ENCODE measurements around the gene SYNGR3. TPM values are rescaled to one million over a fixed set of nuclear protein-coding genes. Genes with fewer than 3 reads are reported as not detected.

The SYNGR3 gene
- total RNA-seq, 1 donor from 2014 or later = 3.3 TPM

DNA sequence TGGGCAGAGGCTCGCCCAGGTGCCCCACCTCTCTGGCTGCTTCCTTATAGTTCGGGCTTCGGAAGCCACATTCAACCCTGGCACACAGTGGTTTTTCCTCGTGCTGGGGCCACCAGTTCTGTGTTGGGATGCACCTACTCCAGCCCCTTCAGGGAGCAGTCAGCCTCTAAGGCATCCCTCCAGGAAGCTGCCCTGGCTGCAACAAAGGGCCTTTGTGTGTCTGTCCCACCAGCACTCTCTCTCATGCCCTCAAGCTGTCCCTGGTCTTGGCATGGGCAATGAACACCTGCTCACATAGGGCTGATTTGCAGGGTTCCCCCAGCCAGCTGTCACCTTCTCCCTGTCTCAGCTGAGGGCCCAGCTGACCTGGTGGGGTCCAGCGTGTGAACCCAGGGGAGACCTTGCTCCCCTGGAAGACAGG lies 7.7 kb upstream of the SYNGR3 start:
- Mint-ChIP-seq H3K4me3 (ENCODE audit: low read depth) (no peak overlapping the region), H3K4me1 (ENCODE audit: low read depth) (peaks cover 11% of the 10 kb centered on the region), H3K36me3 (ENCODE audit: insufficient read depth) (peaks cover 4% of the 10 kb centered on the region), H3K27me3 (peaks cover 40% of the 10 kb centered on the region), H3K27ac (no peak overlapping the region), H3K9me3 (ENCODE audit: low read depth) (no peaks in the 10 kb centered on the region)
- TF ChIP-seq, protein P1, sequence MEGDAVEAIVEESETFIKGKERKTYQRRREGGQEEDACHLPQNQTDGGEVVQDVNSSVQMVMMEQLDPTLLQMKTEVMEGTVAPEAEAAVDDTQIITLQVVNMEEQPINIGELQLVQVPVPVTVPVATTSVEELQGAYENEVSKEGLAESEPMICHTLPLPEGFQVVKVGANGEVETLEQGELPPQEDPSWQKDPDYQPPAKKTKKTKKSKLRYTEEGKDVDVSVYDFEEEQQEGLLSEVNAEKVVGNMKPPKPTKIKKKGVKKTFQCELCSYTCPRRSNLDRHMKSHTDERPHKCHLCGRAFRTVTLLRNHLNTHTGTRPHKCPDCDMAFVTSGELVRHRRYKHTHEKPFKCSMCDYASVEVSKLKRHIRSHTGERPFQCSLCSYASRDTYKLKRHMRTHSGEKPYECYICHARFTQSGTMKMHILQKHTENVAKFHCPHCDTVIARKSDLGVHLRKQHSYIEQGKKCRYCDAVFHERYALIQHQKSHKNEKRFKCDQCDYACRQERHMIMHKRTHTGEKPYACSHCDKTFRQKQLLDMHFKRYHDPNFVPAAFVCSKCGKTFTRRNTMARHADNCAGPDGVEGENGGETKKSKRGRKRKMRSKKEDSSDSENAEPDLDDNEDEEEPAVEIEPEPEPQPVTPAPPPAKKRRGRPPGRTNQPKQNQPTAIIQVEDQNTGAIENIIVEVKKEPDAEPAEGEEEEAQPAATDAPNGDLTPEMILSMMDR (IDR thresholded peaks at IDR 0.05; ENCODE audit: unreplicated experiment) = no peak
- DNase-seq (ENCODE audit: low spot score, unreplicated experiment) = no peak

DNA sequence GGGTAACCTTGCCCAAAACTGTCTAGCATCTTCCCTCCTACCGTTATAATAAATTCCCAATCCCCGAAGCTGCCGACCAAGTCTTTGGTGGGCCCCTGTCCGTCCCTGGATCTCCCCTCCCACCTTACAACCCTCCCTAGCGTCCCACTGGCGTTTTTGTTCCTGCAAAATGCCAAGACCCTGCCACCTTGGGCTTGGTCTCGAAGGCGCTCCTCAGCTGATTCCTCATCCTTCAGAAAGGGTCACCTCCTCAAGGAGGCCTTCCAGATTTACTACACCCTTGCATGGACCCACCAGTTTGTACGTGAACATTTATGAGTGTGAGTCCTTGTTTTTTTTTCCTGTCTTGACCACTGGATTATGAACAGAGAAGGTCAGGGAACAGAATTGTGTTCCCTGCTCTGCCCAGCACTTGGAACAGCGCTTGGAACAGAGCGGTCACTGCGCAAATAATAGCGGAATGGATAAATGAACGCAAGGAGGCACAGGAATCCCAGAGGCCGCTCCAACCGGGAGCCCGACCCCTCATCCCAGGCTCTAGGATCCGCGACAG lies 6.7 kb upstream of the SYNGR3 start:
- TF ChIP-seq, protein P1 (IDR thresholded peaks at IDR 0.05; ENCODE audit: unreplicated experiment) = no peak
- H3K9me3 Mint-ChIP-seq (ENCODE audit: low read depth) = no peaks in the 10 kb centered on the region
- peak overlapping the region; percentile 73 for H3K27ac Mint-ChIP-seq
- peaks cover 2% of the 10 kb centered on the region for H3K36me3 Mint-ChIP-seq (ENCODE audit: insufficient read depth)
- H3K4me1 Mint-ChIP-seq (ENCODE audit: low read depth) = peaks cover 11% of the 10 kb centered on the region
- peak overlapping the region; percentile 83 for H3K4me3 Mint-ChIP-seq (ENCODE audit: low read depth)
- no peak for DNase-seq (ENCODE audit: low spot score, unreplicated experiment)
- peaks cover 42% of the 10 kb centered on the region for H3K27me3 Mint-ChIP-seq

DNA sequence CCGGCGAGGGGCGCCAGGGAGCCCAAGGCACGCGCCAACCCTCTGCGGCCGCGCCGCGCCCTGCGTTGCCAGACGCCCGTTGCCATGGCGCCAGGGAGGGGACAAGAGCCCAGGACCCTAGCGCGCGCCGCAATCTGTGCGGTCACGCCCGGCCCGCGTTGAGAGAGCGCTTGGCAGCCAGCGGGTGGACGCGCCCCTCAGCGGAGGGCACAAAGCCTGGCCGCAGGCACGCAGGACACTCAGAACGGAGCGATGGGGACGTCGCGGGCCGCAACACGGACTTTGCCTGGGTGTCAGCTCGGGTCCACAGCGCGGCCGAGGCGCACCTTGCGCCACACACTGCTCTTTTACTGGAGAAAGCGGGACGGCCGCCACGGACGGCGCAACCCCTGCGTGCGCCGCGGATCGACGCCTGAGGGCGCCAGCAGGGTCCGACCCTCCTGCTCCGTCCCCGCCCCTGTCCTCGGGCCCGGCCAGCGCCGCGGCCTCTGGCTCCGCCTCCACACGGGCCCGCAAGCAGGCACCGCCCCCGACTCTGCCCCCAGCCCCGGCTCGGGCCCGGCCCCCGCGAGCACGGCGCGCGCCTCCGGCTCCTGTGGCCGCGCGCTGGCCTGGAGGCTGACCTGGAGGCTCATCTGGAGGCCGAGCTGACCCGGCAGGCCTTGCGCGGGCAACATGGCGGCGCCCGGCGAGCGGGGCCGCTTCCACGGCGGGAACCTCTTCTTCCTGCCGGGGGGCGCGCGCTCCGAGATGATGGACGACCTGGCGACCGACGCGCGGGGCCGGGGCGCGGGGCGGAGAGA lies 6.0 kb upstream of the SYNGR3 start, which contains the start of gene GFER:
Gene GFER, plus strand, starts transcription at position 650 of the 803 bp plus-strand sequence. Its CDS starts 26 bp downstream, at position 676.
- peak; percentile 88 for DNase-seq (ENCODE audit: low spot score, unreplicated experiment)
- Mint-ChIP-seq H3K4me3 (ENCODE audit: low read depth) (peak within 1 kb of the TSS; percentile 83), H3K27ac (peak within 1 kb of the TSS; percentile 95), H3K27me3 (peaks cover 44% of the 10 kb centered on the region), H3K36me3 (ENCODE audit: insufficient read depth) (peaks cover 2% of the 10 kb centered on the region), H3K4me1 (ENCODE audit: low read depth) (peaks cover 11% of the 10 kb centered on the region), H3K9me3 (ENCODE audit: low read depth) (no peaks in the 10 kb centered on the region)
- TF ChIP-seq, protein P1 (IDR thresholded peaks at IDR 0.05; ENCODE audit: unreplicated experiment) = peak; percentile 47

DNA sequence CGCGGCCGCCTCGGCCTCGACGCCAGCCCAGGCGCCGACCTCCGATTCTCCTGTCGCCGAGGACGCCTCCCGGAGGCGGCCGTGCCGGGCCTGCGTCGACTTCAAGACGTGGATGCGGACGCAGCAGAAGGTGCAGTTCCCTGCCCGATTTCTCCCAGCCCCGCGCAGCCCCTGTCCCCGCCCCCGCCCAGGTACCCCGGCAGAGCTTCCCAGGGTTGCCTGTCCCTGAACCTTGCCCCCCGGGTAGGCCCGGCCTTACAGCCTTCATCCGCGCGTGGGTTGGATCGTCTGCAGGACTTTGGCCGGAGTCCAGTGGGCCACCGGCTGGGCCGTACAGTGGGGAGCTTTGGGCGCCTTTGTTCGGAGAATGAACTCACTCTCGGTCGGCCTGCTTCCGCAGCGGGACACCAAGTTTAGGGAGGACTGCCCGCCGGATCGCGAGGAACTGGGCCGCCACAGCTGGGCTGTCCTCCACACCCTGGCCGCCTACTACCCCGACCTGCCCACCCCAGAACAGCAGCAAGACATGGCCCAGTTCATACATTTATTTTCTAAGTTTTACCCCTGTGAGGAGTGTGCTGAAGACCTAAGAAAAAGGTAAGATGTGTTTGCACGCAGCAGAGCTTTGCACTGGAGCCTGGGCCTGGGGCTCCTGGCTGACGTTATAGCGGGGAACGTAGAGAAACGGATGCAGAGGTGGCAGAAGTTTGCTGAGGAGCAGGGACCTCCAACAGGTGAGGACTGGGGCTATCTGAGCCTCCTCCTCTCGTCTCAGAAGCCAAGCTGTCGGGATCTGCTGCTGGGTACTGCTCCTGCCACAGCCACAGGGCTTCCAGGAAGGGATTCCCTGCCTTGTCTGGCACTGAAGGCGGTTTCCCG lies 5.2 kb upstream of the SYNGR3 start:
- TF ChIP-seq, protein P1 (IDR thresholded peaks at IDR 0.05; ENCODE audit: unreplicated experiment) = no peak
- H3K27me3 Mint-ChIP-seq = peaks cover 49% of the 10 kb centered on the region
- peak overlapping the region; percentile 83 for H3K4me3 Mint-ChIP-seq (ENCODE audit: low read depth)
- no peaks in the 10 kb centered on the region for H3K9me3 Mint-ChIP-seq (ENCODE audit: low read depth)
- peak overlapping the region; percentile 84 for H3K27ac Mint-ChIP-seq
- peaks cover 2% of the 10 kb centered on the region for H3K36me3 Mint-ChIP-seq (ENCODE audit: insufficient read depth)
- no peak for DNase-seq (ENCODE audit: low spot score, unreplicated experiment)
- peaks cover 12% of the 10 kb centered on the region for H3K4me1 Mint-ChIP-seq (ENCODE audit: low read depth)

All from progenitor cell of endocrine pancreas (in vitro differentiated cells).